Measurements from ENCODE around the gene ABLIM1.

DNA sequence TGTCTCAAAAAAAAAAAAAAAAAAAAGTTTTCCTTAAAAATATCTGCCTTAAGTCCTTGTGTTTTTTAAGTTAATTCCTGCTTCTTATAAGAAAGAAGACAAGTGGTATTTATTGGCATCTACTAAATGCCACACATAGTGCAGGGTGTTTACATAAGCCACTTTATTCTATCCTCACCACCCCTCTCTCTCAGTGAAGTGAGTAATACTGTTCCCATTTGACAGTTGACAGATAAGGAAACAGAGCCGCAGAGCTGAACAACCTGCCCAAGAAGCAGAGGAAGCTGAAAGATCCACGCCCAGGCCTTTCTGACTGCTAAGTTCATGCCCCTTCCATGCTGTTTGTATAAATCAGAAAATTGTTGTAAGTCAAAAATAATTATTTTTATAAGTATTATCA is 54.1 kb downstream of the ABLIM1 start:
- TF ChIP-seq ZNF503 (CRISPR knock-in tag; IDR thresholded peaks at IDR 0.05) (no peak), CHD2 (IDR thresholded peaks at IDR 0.05; ENCODE audit: low read depth, low read length) (no peak), KAT7 (CRISPR knock-in tag; IDR thresholded peaks at IDR 0.05; ENCODE audit: borderline replicate concordance) (no peak), RFX5 (IDR thresholded peaks at IDR 0.05; ENCODE audit: low read depth, low read length) (no peak), ZMYM3 (CRISPR knock-in tag; IDR thresholded peaks at IDR 0.05) (no peak), ARID3A (IDR thresholded peaks at IDR 0.05; ENCODE audit: low read depth, low read length) (no peak)
- TF ChIP-seq, protein P1, sequence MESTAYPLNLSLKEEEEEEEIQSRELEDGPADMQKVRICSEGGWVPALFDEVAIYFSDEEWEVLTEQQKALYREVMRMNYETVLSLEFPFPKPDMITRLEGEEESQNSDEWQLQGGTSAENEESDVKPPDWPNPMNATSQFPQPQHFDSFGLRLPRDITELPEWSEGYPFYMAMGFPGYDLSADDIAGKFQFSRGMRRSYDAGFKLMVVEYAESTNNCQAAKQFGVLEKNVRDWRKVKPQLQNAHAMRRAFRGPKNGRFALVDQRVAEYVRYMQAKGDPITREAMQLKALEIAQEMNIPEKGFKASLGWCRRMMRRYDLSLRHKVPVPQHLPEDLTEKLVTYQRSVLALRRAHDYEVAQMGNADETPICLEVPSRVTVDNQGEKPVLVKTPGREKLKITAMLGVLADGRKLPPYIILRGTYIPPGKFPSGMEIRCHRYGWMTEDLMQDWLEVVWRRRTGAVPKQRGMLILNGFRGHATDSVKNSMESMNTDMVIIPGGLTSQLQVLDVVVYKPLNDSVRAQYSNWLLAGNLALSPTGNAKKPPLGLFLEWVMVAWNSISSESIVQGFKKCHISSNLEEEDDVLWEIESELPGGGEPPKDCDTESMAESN (CRISPR knock-in tag; conservative IDR thresholded peaks at IDR 0.05) = no peak
- TF ChIP-seq, protein P2, sequence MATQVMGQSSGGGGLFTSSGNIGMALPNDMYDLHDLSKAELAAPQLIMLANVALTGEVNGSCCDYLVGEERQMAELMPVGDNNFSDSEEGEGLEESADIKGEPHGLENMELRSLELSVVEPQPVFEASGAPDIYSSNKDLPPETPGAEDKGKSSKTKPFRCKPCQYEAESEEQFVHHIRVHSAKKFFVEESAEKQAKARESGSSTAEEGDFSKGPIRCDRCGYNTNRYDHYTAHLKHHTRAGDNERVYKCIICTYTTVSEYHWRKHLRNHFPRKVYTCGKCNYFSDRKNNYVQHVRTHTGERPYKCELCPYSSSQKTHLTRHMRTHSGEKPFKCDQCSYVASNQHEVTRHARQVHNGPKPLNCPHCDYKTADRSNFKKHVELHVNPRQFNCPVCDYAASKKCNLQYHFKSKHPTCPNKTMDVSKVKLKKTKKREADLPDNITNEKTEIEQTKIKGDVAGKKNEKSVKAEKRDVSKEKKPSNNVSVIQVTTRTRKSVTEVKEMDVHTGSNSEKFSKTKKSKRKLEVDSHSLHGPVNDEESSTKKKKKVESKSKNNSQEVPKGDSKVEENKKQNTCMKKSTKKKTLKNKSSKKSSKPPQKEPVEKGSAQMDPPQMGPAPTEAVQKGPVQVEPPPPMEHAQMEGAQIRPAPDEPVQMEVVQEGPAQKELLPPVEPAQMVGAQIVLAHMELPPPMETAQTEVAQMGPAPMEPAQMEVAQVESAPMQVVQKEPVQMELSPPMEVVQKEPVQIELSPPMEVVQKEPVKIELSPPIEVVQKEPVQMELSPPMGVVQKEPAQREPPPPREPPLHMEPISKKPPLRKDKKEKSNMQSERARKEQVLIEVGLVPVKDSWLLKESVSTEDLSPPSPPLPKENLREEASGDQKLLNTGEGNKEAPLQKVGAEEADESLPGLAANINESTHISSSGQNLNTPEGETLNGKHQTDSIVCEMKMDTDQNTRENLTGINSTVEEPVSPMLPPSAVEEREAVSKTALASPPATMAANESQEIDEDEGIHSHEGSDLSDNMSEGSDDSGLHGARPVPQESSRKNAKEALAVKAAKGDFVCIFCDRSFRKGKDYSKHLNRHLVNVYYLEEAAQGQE (IDR thresholded peaks at IDR 0.05; ENCODE audit: borderline replicate concordance in 1 of 2, low read depth in 1 of 2, low read length in 2 of 2) = no peak

All from HepG2 (cell line).